Loucy (cell line): ENCODE results near the gene CLIC6.

Experiments
- CTCF ChIP-seq: fragments of 200-600 bp; sonication (generic); conservative IDR thresholded peaks from 2 replicates; pipeline ENCODE4 v1.5.1; 2014; ENCODE audit warnings: mild to moderate bottlenecking, antibody characterized with exemption, low read length
- EZH2phosphoT487 ChIP-seq: fragments of 200-600 bp; IDR thresholded peaks from 2 replicates; pipeline ENCODE4 v1.6.1; 2018; ENCODE audit warnings: antibody characterized with exemption, mild to moderate bottlenecking, moderate library complexity, borderline replicate concordance

GRCh38 chr21:34650861-34651431, 17.8 kb upstream of the CLIC6 start:
- TF ChIP-seq CTCF (no peak), EZH2phosphoT487 (no peak)
